ENCODE measurements around the gene C5orf58. TPM values are rescaled to one million over a fixed set of nuclear protein-coding genes. Genes with fewer than 3 reads are reported as not detected.

C5orf58 gene
- total RNA-seq, 1 donor = not detected

- peaks cover 5% of the 10 kb centered on the region for H3K27me3 ChIP-seq (ENCODE audit: insufficient read depth, low read length)
Measured at GRCh38 chr5:170217831-170218230, 15.0 kb upstream of the C5orf58 start.

GRCh38 chr5:170218726-170219125, 14.1 kb upstream of the C5orf58 start:
- no peaks in the 10 kb centered on the region for H3K36me3 ChIP-seq (ENCODE audit: insufficient read depth, low read length)
- DNase-seq (ENCODE audit: insufficient read length, low spot score, missing footprints) = no peak
- H3K79me2 ChIP-seq (ENCODE audit: insufficient read depth, low read length) = no peaks in the 10 kb centered on the region
- H2AFZ ChIP-seq (ENCODE audit: low read length) = no peak overlapping the region
- no peak overlapping the region for H3K4me2 ChIP-seq (ENCODE audit: insufficient read depth, low read length)
- H3K27ac ChIP-seq (ENCODE audit: low read depth, low read length) = peak overlapping the region; percentile 55
- TF ChIP-seq CTCF (IDR thresholded peaks at IDR 0.05; ENCODE audit: extremely low read depth, low read depth, low read length) = no peak
- H3K4me3 ChIP-seq (ENCODE audit: insufficient read depth, low read length) = no peak overlapping the region
- no peaks in the 10 kb centered on the region for H4K20me1 ChIP-seq (ENCODE audit: insufficient read depth, low read length)
- H3K4me1 ChIP-seq (ENCODE audit: insufficient read depth, low read length) = peaks cover 16% of the 10 kb centered on the region
- no peaks in the 10 kb centered on the region for H3K9me3 ChIP-seq (ENCODE audit: low read depth, low read length)
- peaks cover 3% of the 10 kb centered on the region for H3K27me3 ChIP-seq (ENCODE audit: insufficient read depth, low read length)

More at GRCh38 chr5:170217831-170218230, 15.0 kb upstream of the C5orf58 start:
- no peaks in the 10 kb centered on the region for H3K36me3 ChIP-seq (ENCODE audit: insufficient read depth, low read length)
- no peaks in the 10 kb centered on the region for H3K79me2 ChIP-seq (ENCODE audit: insufficient read depth, low read length)
- no peaks in the 10 kb centered on the region for H3K9me3 ChIP-seq (ENCODE audit: low read depth, low read length)
- TF ChIP-seq CTCF (IDR thresholded peaks at IDR 0.05; ENCODE audit: extremely low read depth, low read depth, low read length) = no peak
- H3K4me1 ChIP-seq (ENCODE audit: insufficient read depth, low read length) = peaks cover 16% of the 10 kb centered on the region
- H3K4me2 ChIP-seq (ENCODE audit: insufficient read depth, low read length) = no peak overlapping the region
- no peak for DNase-seq (ENCODE audit: insufficient read length, low spot score, missing footprints)
- H4K20me1 ChIP-seq (ENCODE audit: insufficient read depth, low read length) = no peaks in the 10 kb centered on the region
- H2AFZ ChIP-seq (ENCODE audit: low read length) = no peak overlapping the region
- no peak overlapping the region for H3K4me3 ChIP-seq (ENCODE audit: insufficient read depth, low read length)
- H3K27ac ChIP-seq (ENCODE audit: low read depth, low read length) = no peak overlapping the region

GRCh38 chr5:170219615-170220014, 13.2 kb upstream of the C5orf58 start:
- peak overlapping the region; percentile 32 for H2AFZ ChIP-seq (ENCODE audit: low read length)
- H3K9me3 ChIP-seq (ENCODE audit: low read depth, low read length) = no peaks in the 10 kb centered on the region
- H3K4me2 ChIP-seq (ENCODE audit: insufficient read depth, low read length) = peak overlapping the region; percentile 37
- peak overlapping the region; percentile 55 for H3K27ac ChIP-seq (ENCODE audit: low read depth, low read length)
- H4K20me1 ChIP-seq (ENCODE audit: insufficient read depth, low read length) = no peaks in the 10 kb centered on the region
- peaks cover 16% of the 10 kb centered on the region for H3K4me1 ChIP-seq (ENCODE audit: insufficient read depth, low read length)
- no peaks in the 10 kb centered on the region for H3K36me3 ChIP-seq (ENCODE audit: insufficient read depth, low read length)
- peaks cover 3% of the 10 kb centered on the region for H3K27me3 ChIP-seq (ENCODE audit: insufficient read depth, low read length)
- DNase-seq (ENCODE audit: insufficient read length, low spot score, missing footprints) = no peak
- no peaks in the 10 kb centered on the region for H3K79me2 ChIP-seq (ENCODE audit: insufficient read depth, low read length)
- no peak for TF ChIP-seq CTCF (IDR thresholded peaks at IDR 0.05; ENCODE audit: extremely low read depth, low read depth, low read length)
- no peak overlapping the region for H3K4me3 ChIP-seq (ENCODE audit: insufficient read depth, low read length)

- no peak overlapping the region for H2AFZ ChIP-seq (ENCODE audit: low read length)
- no peak overlapping the region for H3K27ac ChIP-seq (ENCODE audit: low read depth, low read length)
- no peaks in the 10 kb centered on the region for H3K36me3 ChIP-seq (ENCODE audit: insufficient read depth, low read length)
- H3K79me2 ChIP-seq (ENCODE audit: insufficient read depth, low read length) = no peaks in the 10 kb centered on the region
- peaks cover 16% of the 10 kb centered on the region for H3K4me1 ChIP-seq (ENCODE audit: insufficient read depth, low read length)
- H3K4me2 ChIP-seq (ENCODE audit: insufficient read depth, low read length) = peak overlapping the region; percentile 37
- no peaks in the 10 kb centered on the region for H3K9me3 ChIP-seq (ENCODE audit: low read depth, low read length)
- no peak overlapping the region for H3K4me3 ChIP-seq (ENCODE audit: insufficient read depth, low read length)
- DNase-seq (ENCODE audit: insufficient read length, low spot score, missing footprints) = no peak
- H4K20me1 ChIP-seq (ENCODE audit: insufficient read depth, low read length) = no peaks in the 10 kb centered on the region
- TF ChIP-seq CTCF (IDR thresholded peaks at IDR 0.05; ENCODE audit: extremely low read depth, low read depth, low read length) = no peak
- peaks cover 3% of the 10 kb centered on the region for H3K27me3 ChIP-seq (ENCODE audit: insufficient read depth, low read length)
Measured at GRCh38 chr5:170220191-170220590, 12.6 kb upstream of the C5orf58 start.
